SHP77 treated with DMSO at 0.1 percent for 48 hours (cell line): ENCODE data around the gene MYO5A.
"Not testable (repeated sequence)": the region's sequence is repeated elsewhere in the genome, so short reads cannot be mapped to it uniquely, and the experiment has no call there.

Experiments
- DNase-seq: peaks from one replicate; lab custom pipeline; 2025; lab: John Stamatoyannopoulos, UW

The MYO5A gene

GRCh38 chr15:52528564-52529340 is at the start of gene MYO5A:
TSS of gene MYO5A (minus strand) at chr15:52528880. CDS start at chr15:52528806, 74 bp downstream.
- DNase-seq = no peak

GRCh38 chr15:52576692-52577091 is 48.0 kb upstream of the MYO5A start:
- DNase-seq = no peak

GRCh38 chr15:52575573-52575972 is 46.9 kb upstream of the MYO5A start:
- DNase-seq = not testable (repeated sequence)

GRCh38 chr15:52575072-52575471 is 46.4 kb upstream of the MYO5A start:
- DNase-seq = no peak

GRCh38 chr15:52574623-52575022 is 45.9 kb upstream of the MYO5A start:
- not testable (repeated sequence) for DNase-seq

- peak; percentile 80 for DNase-seq
Observed at GRCh38 chr15:52568601-52569585, 40.2 kb upstream of the MYO5A start, which contains the start of gene ARPP19. TSS of gene ARPP19 (minus strand) at chr15:52569030. CDS start at chr15:52568892, 138 bp downstream.

- no peak for DNase-seq
Observed at GRCh38 chr15:52567871-52568600, 39.4 kb upstream of the MYO5A start.

- DNase-seq = no peak
Observed at GRCh38 chr15:52566889-52567288, 38.2 kb upstream of the MYO5A start.

GRCh38 chr15:52565417-52566358 is 37.0 kb upstream of the MYO5A start:
- not testable (repeated sequence) for DNase-seq

GRCh38 chr15:52563501-52564060 is 34.9 kb upstream of the MYO5A start:
- DNase-seq = no peak

- no peak for DNase-seq
Observed at GRCh38 chr15:52559575-52559974, 30.9 kb upstream of the MYO5A start.

GRCh38 chr15:52559022-52559421 is 30.3 kb upstream of the MYO5A start:
- no peak for DNase-seq

GRCh38 chr15:52558196-52558595 is 29.5 kb upstream of the MYO5A start:
- no peak for DNase-seq

- DNase-seq = no peak
Observed at GRCh38 chr15:52557274-52557641, 28.6 kb upstream of the MYO5A start.

GRCh38 chr15:52556524-52557273 is 28.0 kb upstream of the MYO5A start:
- DNase-seq = no peak

- no peak for DNase-seq
Observed at GRCh38 chr15:52552303-52552702, 23.6 kb upstream of the MYO5A start.

- no peak for DNase-seq
Observed at GRCh38 chr15:52551762-52552161, 23.1 kb upstream of the MYO5A start.

GRCh38 chr15:52551186-52551585 is 22.5 kb upstream of the MYO5A start:
- not testable (repeated sequence) for DNase-seq

- no peak for DNase-seq
Observed at GRCh38 chr15:52546031-52546751, 17.5 kb upstream of the MYO5A start.
